Measurements from ENCODE around the gene HS6ST3.

DNA sequence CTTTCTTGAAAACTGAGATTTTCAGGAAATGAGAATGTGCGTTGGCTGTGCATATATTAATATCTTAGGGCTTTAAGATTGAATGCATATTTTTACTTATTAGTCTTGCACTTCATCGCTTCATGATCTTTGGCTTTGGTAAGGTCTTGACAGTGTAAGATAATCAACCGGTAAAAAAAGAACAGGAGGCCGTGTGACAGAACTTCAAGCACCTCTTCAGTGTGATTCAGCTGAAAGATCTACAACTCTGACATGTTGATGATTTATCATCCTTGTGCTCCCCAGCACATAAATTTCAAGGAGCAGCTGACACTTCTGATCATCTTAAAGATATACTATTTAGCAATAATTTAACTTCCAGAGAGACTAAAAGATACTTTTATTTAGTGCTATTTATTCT is 195.1 kb downstream of the HS6ST3 start:
- TF ChIP-seq NFRKB (IDR thresholded peaks at IDR 0.05) (no peak), FOXA1 (IDR thresholded peaks at IDR 0.05) (no peak), CTBP1 (IDR thresholded peaks at IDR 0.05; ENCODE audit: borderline replicate concordance) (no peak), HDGF (IDR thresholded peaks at IDR 0.05; ENCODE audit: borderline replicate concordance) (no peak), BHLHE40 (IDR thresholded peaks at IDR 0.05; ENCODE audit: borderline replicate concordance) (no peak)

Measured in HEK293T (cell line).